HPDE6-E6E7 (cell line): ENCODE results near the gene G6PC1.
"Not testable (repeated sequence)": the region's sequence is repeated elsewhere in the genome, so short reads cannot be mapped to it uniquely, and the experiment has no call there.

Experiments
- DNase-seq: peaks from one replicate; pipeline ENCODE4 v3.0.0; 2011; ENCODE audit warnings: missing footprints; ENCODE audit errors: extremely low spot score

Gene G6PC1

DNA sequence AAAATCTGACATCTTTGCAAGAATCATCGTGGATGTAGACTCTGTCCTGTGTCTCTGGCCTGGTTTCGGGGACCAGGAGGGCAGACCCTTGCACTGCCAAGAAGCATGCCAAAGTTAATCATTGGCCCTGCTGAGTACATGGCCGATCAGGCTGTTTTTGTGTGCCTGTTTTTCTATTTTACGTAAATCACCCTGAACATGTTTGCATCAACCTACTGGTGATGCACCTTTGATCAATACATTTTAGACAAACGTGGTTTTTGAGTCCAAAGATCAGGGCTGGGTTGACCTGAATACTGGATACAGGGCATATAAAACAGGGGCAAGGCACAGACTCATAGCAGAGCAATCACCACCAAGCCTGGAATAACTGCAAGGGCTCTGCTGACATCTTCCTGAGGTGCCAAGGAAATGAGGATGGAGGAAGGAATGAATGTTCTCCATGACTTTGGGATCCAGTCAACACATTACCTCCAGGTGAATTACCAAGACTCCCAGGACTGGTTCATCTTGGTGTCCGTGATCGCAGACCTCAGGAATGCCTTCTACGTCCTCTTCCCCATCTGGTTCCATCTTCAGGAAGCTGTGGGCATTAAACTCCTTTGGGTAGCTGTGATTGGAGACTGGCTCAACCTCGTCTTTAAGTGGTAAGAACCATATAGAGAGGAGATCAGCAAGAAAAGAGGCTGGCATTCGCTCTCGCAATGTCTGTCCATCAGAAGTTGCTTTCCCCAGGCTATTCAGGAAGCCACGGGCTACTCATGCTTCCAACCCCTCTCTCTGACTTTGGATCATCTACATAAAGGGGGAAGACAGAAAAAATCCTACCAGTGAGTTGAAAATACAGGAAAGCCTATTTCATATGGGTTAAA lies at the start of gene G6PC1:
Gene G6PC1 (plus strand): TSS at position 340 of the 872 bp plus-strand sequence. CDS start 78 bp downstream, at position 418.
- no peak for DNase-seq

- no peak for DNase-seq
Measured at GRCh38 chr17:42850954-42851353, 49.6 kb upstream of the G6PC1 start, which contains the start of gene AOC3. Gene AOC3, plus strand, starts transcription at chr17:42851199. Its CDS starts 145 bp downstream, at chr17:42851344.

- DNase-seq = not testable (repeated sequence)
Measured at GRCh38 chr17:42851371-42852240, 49.0 kb upstream of the G6PC1 start.

DNA sequence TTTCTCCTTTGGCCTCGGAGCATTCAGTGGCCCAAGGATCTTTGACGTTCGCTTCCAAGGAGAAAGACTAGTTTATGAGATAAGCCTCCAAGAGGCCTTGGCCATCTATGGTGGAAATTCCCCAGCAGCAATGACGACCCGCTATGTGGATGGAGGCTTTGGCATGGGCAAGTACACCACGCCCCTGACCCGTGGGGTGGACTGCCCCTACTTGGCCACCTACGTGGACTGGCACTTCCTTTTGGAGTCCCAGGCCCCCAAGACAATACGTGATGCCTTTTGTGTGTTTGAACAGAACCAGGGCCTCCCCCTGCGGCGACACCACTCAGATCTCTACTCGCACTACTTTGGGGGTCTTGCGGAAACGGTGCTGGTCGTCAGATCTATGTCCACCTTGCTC lies 48.2 kb upstream of the G6PC1 start:
- no peak for DNase-seq

DNA sequence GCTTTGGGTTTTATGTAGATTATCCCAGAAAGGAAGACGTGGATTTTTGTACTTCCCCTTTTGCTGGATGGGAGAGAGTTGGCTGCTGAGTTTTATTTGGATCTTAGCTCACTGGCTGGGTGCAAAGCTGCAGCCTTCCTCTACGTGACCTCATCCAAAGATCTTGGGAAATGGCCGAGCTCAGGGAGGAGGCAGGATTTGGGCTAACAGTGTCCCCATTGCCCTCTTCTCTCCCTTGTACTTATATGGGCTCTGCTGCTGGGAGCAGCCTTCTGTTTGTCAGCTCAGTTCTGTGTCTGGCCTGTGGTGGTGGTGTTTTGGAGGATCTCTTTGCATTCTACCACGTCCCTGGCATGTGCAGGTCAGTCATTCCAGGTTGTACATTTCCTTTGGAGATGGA lies 47.6 kb upstream of the G6PC1 start:
- DNase-seq = no peak

- DNase-seq = no peak
Measured at GRCh38 chr17:42853597-42853967, 47.0 kb upstream of the G6PC1 start.

DNA sequence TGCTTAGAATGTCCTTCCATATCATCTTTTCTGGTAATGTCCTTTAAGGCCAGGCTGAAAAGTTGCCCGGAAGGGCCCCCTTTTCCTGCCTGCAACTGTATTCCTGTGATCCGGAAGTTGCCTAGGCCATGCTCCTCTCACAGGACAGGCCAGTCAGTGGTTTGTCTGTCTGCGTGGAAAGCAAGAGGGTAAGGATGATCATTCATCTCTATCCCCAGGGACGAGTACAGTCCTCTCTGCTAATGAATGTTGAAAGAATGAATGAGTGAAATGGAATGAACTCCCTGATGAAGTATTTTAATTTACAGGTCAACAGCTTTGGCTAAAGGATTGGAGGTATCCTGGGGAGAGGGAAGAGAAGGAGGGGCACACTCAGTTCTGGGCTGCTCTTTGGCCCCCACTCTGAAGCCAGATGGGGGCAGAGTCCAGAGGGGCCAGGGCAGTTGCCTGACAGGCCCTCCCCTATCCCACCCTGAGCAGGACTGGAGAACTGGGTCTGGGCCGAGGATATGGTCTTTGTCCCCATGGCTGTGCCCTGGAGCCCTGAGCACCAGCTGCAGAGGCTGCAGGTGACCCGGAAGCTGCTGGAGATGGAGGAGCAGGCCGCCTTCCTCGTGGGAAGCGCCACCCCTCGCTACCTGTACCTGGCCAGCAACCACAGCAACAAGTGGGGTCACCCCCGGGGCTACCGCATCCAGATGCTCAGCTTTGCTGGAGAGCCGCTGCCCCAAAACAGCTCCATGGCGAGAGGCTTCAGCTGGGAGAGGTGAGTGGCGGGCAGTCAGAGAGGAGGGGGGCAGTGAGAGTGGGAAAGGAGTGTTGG lies 46.4 kb upstream of the G6PC1 start:
- DNase-seq = no peak

DNA sequence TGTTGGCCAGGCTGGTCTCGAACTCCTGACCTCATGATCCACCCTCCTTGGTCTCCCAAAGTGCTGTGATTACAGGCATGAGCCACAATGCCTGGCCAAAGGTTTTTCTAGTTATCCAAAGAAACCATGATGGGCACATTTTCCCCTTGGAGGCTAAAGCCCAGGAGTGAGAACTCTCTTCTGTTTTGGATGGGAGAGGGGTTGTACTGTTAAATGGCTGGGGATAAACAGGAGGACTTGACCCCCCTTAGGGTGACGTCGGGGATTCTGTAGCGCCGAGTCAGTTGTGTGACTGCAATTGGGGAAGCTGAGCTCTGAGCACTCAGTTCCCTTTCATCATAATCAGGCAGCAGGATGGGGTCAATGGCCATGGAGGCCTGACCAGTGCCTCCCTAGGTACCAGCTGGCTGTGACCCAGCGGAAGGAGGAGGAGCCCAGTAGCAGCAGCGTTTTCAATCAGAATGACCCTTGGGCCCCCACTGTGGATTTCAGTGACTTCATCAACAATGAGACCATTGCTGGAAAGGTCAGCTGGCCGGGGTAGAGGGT lies 45.5 kb upstream of the G6PC1 start:
- DNase-seq = no peak

DNA sequence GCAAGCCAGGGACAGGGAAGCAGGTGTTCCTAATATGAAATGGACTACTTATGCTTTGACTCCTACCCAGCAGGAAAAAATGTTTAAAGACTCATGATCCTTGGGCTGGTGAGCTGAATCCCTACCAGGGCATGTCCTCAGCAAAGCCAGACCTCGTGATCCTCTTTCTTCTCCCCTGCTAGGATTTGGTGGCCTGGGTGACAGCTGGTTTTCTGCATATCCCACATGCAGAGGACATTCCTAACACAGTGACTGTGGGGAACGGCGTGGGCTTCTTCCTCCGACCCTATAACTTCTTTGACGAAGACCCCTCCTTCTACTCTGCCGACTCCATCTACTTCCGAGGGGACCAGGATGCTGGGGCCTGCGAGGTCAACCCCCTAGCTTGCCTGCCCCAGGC lies 44.5 kb upstream of the G6PC1 start:
- DNase-seq = not testable (repeated sequence)

DNA sequence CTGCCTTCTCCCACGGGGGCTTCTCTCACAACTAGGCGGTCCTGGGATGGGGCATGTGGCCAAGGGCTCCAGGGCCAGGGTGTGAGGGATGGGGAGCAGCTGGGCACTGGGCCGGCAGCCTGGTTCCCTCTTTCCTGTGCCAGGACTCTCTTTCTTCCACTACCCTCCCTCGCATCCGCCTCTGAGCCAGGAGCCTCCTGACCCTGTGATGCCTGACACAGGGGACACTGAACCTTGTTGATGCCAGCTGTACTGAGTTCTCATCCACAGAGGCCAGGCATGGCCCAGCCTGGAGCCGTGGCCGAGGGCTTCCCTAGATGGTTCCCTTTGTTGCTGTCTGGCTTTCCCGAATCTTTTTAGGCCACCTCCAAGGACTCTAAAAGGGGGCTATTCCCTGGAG lies 44.1 kb upstream of the G6PC1 start:
- not testable (repeated sequence) for DNase-seq

GRCh38 chr17:42857389-42857788 lies 43.2 kb upstream of the G6PC1 start:
- no peak for DNase-seq

- no peak for DNase-seq
Measured at GRCh38 chr17:42865638-42866094, 34.9 kb upstream of the G6PC1 start.

DNA sequence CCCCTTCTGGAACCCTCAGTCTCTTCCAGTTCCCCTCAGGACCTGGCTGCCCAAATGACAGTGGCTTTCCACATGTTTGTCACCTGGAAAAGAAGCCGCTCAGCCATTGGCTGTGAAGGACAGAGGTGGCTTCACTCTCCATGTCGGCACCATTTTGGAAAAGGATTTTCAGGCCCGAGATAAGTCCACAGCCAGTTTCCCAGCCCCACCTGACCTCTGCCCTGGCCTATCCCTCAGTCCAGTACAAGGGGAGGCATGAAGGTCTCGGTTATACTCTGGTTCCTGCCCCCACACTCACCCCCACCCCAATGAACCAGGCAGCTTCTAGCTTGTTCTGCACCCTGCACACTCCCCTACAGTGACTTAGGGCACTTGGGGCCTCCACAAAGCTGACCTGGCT lies 34.4 kb upstream of the G6PC1 start:
- DNase-seq = no peak

GRCh38 chr17:42866631-42867575 lies 33.7 kb upstream of the G6PC1 start:
- DNase-seq = no peak

DNA sequence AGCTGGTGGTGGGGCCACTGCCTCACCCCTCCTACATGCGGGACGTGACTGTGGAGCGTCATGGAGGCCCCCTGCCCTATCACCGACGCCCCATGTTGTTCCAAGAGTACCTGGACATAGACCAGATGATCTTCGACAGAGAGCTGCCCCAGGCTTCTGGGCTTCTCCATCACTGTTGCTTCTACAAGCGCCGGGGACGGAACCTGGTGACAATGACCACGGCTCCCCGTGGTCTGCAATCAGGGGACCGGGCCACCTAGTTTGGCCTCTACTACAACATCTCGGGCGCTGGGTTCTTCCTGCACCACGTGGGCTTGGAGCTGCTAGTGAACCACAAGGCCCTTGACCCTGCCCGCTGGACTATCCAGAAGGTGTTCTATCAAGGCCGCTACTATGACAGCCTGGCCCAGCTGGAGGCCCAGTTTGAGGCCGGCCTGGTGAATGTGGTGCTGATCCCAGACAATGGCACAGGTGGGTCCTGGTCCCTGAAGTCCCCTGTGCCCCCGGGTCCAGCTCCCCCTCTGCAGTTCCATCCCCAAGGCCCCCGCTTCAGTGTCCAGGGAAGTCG lies 32.8 kb upstream of the G6PC1 start:
- DNase-seq = not testable (repeated sequence)

DNA sequence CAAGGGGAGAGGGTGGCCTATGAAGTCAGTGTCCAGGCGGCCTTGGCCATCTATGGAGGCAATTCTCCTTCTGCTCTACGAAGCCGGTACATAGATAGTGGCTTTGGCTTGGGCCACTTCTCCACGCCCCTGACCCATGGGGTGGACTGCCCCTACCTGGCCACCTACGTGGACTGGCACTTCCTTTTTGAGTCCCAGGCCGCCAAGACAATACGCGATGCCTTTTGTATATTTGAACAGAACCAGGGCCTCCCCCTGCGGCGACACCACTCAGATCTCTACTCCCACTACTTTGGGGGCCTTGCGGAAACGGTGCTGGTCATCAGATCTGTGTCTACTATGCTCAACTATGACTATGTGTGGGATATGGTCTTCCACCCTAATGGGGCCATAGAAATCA lies 32.3 kb upstream of the G6PC1 start:
- no peak for DNase-seq

DNA sequence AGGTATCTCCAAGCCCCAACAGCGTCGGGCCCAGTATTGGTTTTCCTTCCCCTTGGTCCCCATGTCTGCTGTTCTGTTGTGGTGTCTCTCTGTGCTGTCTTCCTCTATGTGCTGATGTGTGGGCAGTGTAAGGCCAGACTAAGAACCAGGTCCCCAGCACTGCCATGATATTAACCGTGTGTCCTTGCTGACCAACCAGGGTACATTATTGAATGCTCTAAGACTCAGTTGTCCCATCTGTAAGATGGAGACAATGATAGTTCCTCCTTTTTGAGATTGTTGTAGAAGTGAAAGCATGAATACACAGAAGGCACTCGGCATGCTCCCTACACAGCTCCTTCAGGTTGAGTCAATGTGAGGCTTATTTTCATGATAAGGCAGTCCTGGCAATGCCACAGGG lies 29.0 kb upstream of the G6PC1 start:
- no peak for DNase-seq

DNA sequence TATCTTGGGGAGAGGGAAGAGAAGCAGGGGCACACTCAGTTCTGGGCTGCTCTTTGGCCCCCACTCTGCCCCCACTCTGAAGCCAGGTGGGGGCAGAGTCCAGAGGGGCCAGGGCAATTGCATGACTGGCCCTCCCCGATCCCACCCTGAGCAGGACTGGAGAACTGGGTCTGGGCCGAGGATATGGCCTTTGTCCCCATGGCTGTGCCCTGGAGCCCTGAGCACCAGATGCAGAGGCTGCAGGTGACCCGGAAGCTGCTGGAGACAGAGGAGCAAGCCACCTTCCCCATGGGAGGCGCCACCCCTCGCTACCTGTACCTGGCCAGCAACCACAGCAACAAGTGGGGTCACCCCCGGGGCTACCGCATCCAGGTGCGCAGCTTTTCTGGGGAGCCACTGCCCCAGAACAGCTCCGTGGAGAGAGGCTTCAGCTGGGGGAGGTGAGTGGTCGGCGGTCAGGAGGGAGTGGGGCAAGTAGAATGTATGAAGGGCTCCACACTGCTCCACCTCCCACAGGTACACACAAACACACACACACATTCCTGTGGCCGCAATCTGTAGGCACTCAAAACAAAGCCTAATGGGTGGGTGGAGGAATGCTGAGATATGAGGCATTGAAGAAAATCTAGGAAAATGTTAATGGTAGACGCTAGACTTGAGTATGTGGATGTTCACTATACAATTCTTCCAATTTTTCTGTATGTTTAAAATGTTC lies 28.2 kb upstream of the G6PC1 start:
- DNase-seq = no peak

DNA sequence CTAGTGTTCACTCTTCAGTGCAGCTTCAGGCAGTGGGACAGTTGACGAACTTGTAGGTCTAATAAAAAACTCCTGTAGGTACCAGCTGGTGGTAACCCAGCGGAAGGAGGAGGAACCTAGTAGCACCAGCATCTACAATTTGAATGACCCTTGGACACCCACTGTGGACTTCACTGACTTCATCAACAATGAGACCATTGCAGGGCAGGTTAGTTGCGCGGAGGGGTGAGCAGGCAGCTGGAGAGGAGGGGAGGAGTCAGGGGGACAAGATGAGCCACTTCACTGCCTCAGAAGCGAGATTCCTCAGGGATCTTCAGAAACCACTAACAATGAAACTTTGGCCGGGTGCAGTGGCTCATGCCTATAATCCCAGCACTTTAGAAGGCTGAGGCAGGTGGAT lies 27.3 kb upstream of the G6PC1 start:
- no peak for DNase-seq
